ENCODE data around the gene DIPK2B.

The DIPK2B gene

GRCh38 chrX:45208121-45208856, 7.6 kb upstream of the DIPK2B start:
- Histone ChIP-seq H3K4me1 (ENCODE audit: low read depth, poor library complexity, severe bottlenecking) (no peaks in the 10 kb centered on the region), H3K4me3 (IDR thresholded peaks at IDR 0.05; ENCODE audit: insufficient read depth, low read depth, low read length) (no peak overlapping the region), H2AFZ (ENCODE audit: low read depth) (no peak overlapping the region), H3K36me3 (ENCODE audit: insufficient read depth) (no peaks in the 10 kb centered on the region), H3K79me2 (ENCODE audit: insufficient read depth, low read depth) (no peaks in the 10 kb centered on the region), H3K9ac (no peak overlapping the region), H3K27ac (no peak overlapping the region), H3K27me3 (ENCODE audit: insufficient read depth, low read depth) (no peaks in the 10 kb centered on the region), H3K4me2 (no peak overlapping the region), H4K20me1 (ENCODE audit: insufficient read depth) (no peaks in the 10 kb centered on the region)
- no peak for TF ChIP-seq CTCF (conservative IDR thresholded peaks at IDR 0.05; ENCODE audit: low read depth, low read length)

- no peak for TF ChIP-seq CTCF (conservative IDR thresholded peaks at IDR 0.05; ENCODE audit: low read depth, low read length)
- Histone ChIP-seq H3K4me2 (no peak overlapping the region), H3K79me2 (ENCODE audit: insufficient read depth, low read depth) (no peaks in the 10 kb centered on the region), H2AFZ (ENCODE audit: low read depth) (no peak overlapping the region), H4K20me1 (ENCODE audit: insufficient read depth) (no peaks in the 10 kb centered on the region), H3K4me3 (IDR thresholded peaks at IDR 0.05; ENCODE audit: insufficient read depth, low read depth, low read length) (no peak overlapping the region), H3K27me3 (ENCODE audit: insufficient read depth, low read depth) (no peaks in the 10 kb centered on the region), H3K27ac (no peak overlapping the region), H3K36me3 (ENCODE audit: insufficient read depth) (no peaks in the 10 kb centered on the region), H3K9ac (no peak overlapping the region), H3K4me1 (ENCODE audit: low read depth, poor library complexity, severe bottlenecking) (no peaks in the 10 kb centered on the region)
These were observed 1.5 kb upstream of the DIPK2B start for GRCh38 chrX:45202171-45202570.

GRCh38 chrX:45198706-45199105, 2.0 kb downstream of the DIPK2B start:
- no peaks in the 10 kb centered on the region for H4K20me1 ChIP-seq (ENCODE audit: insufficient read depth)
- H3K27me3 ChIP-seq (ENCODE audit: insufficient read depth, low read depth): no peaks in the 10 kb centered on the region
- H3K79me2 ChIP-seq (ENCODE audit: insufficient read depth, low read depth): no peaks in the 10 kb centered on the region
- H3K4me2 ChIP-seq: no peak overlapping the region
- no peak for TF ChIP-seq CTCF (conservative IDR thresholded peaks at IDR 0.05; ENCODE audit: low read depth, low read length)
- no peaks in the 10 kb centered on the region for H3K36me3 ChIP-seq (ENCODE audit: insufficient read depth)
- no peak overlapping the region for H3K4me3 ChIP-seq (IDR thresholded peaks at IDR 0.05; ENCODE audit: insufficient read depth, low read depth, low read length)
- no peak overlapping the region for H3K9ac ChIP-seq
- H3K27ac ChIP-seq: no peak overlapping the region
- no peaks in the 10 kb centered on the region for H3K4me1 ChIP-seq (ENCODE audit: low read depth, poor library complexity, severe bottlenecking)
- no peak overlapping the region for H2AFZ ChIP-seq (ENCODE audit: low read depth)

GRCh38 chrX:45198301-45198700, 2.4 kb downstream of the DIPK2B start:
- no peaks in the 10 kb centered on the region for H3K79me2 ChIP-seq (ENCODE audit: insufficient read depth, low read depth)

More at GRCh38 chrX:45198301-45198700, 2.4 kb downstream of the DIPK2B start:
- H3K36me3 ChIP-seq (ENCODE audit: insufficient read depth): no peaks in the 10 kb centered on the region
- H3K4me3 ChIP-seq (IDR thresholded peaks at IDR 0.05; ENCODE audit: insufficient read depth, low read depth, low read length): no peak overlapping the region
- no peak overlapping the region for H2AFZ ChIP-seq (ENCODE audit: low read depth)
- no peak overlapping the region for H3K9ac ChIP-seq
- H3K27me3 ChIP-seq (ENCODE audit: insufficient read depth, low read depth): no peaks in the 10 kb centered on the region
- no peaks in the 10 kb centered on the region for H4K20me1 ChIP-seq (ENCODE audit: insufficient read depth)
- H3K4me2 ChIP-seq: no peak overlapping the region
- no peak for TF ChIP-seq CTCF (conservative IDR thresholded peaks at IDR 0.05; ENCODE audit: low read depth, low read length)
- no peak overlapping the region for H3K27ac ChIP-seq
- H3K4me1 ChIP-seq (ENCODE audit: low read depth, poor library complexity, severe bottlenecking): no peaks in the 10 kb centered on the region

All from KMS-11 (cell line).